ENCODE data around the gene RSRC1.
A peak's percentile ranks its signal among the peaks of the same experiment; 100 is the strongest.
"Not testable (repeated sequence)": the region's sequence is repeated elsewhere in the genome, so short reads cannot be mapped to it uniquely, and the experiment has no call there.

Gene RSRC1

GRCh38 chr3:158479051-158479450 lies 369.2 kb downstream of the RSRC1 start:
- DNase-seq: no peak

GRCh38 chr3:158483701-158484235 lies 373.9 kb downstream of the RSRC1 start:
- DNase-seq: no peak

- DNase-seq: no peak
These were observed 376.3 kb downstream of the RSRC1 start for GRCh38 chr3:158486200-158486599.

- no peak for DNase-seq
These were observed 378.8 kb downstream of the RSRC1 start for GRCh38 chr3:158488670-158489069.

- no peak for DNase-seq
These were observed 379.3 kb downstream of the RSRC1 start for GRCh38 chr3:158489181-158489580.

- no peak for DNase-seq
These were observed 382.1 kb downstream of the RSRC1 start for GRCh38 chr3:158491968-158492367.

- no peak for DNase-seq
These were observed 382.8 kb downstream of the RSRC1 start for GRCh38 chr3:158492685-158493084.

GRCh38 chr3:158493931-158494330 lies 384.0 kb downstream of the RSRC1 start:
- DNase-seq: no peak

- DNase-seq: no peak
These were observed 384.8 kb downstream of the RSRC1 start for GRCh38 chr3:158494673-158495072.

GRCh38 chr3:158495398-158495902 lies 385.6 kb downstream of the RSRC1 start:
- DNase-seq: not testable (repeated sequence)

- DNase-seq: no peak
These were observed 395.2 kb downstream of the RSRC1 start for GRCh38 chr3:158505117-158505516.

- DNase-seq: no peak
These were observed 396.6 kb downstream of the RSRC1 start for GRCh38 chr3:158506456-158506855.

GRCh38 chr3:158508481-158508880 lies 398.6 kb downstream of the RSRC1 start:
- no peak for DNase-seq

GRCh38 chr3:158509891-158510290 lies 400.0 kb downstream of the RSRC1 start:
- DNase-seq: no peak

- DNase-seq: not testable (repeated sequence)
These were observed 406.8 kb downstream of the RSRC1 start for GRCh38 chr3:158516729-158517128.

- no peak for DNase-seq
These were observed 409.9 kb downstream of the RSRC1 start for GRCh38 chr3:158519776-158520175.

- no peak for DNase-seq
These were observed 410.5 kb downstream of the RSRC1 start for GRCh38 chr3:158520433-158520832.

GRCh38 chr3:158522221-158523136 lies 412.6 kb downstream of the RSRC1 start:
- DNase-seq: no peak

GRCh38 chr3:158528076-158528674 lies 418.3 kb downstream of the RSRC1 start:
- DNase-seq: no peak

GRCh38 chr3:158531334-158531733 lies 421.4 kb downstream of the RSRC1 start:
- no peak for DNase-seq

GRCh38 chr3:158532099-158532734 lies 422.3 kb downstream of the RSRC1 start:
- DNase-seq: no peak

GRCh38 chr3:158535918-158536317 lies 426.0 kb downstream of the RSRC1 start:
- DNase-seq: no peak

- DNase-seq: peak; percentile 49
These were observed 429.6 kb downstream of the RSRC1 start for GRCh38 chr3:158539414-158540014.
